Measurements from ENCODE around the gene LEAP2. TPM values are rescaled to one million over a fixed set of nuclear protein-coding genes. Genes with fewer than 3 reads are reported as not detected.

Gene LEAP2
- total RNA-seq, 2 experiments from 2014 or later = 0.30 to 0.31 TPM

GRCh38 chr5:132877938-132878337 is 4.5 kb downstream of the LEAP2 start:
- POLR2A ChIA-PET = interaction anchor here (1.7 kb wide), 1 partner anchor 86 kb away, joined by 4 read pairs; the partner anchor contains the start of gene AFF4
- Histone ChIP-seq H3K36me3 (ENCODE audit: insufficient read depth, low read length) (peaks cover 60% of the 10 kb centered on the region), H3K27ac (ENCODE audit: low read depth in 1 of 2, low read length in 2 of 2) (no peak overlapping the region), H3K9me3 (ENCODE audit: control insufficient read depth in 1 of 2, insufficient read depth in 1 of 2, low read length in 2 of 2) (no peaks in the 10 kb centered on the region), H3K27me3 (ENCODE audit: control insufficient read depth in 1 of 2, insufficient read depth in 2 of 2, low read length in 2 of 2) (no peaks in the 10 kb centered on the region), H3K4me1 (ENCODE audit: insufficient read depth, low read length) (no peaks in the 10 kb centered on the region), H3K4me3 (ENCODE audit: low read length) (no peak overlapping the region)
- intact Hi-C loops (cut with DNase I, micrococcal nuclease) = no loop called here
- no peak overlapping the region for H3K4me3 Mint-ChIP-seq
- no peaks in the 10 kb centered on the region for H3K27me3 Mint-ChIP-seq
- peak overlapping the region; percentile 20 for H3K27ac Mint-ChIP-seq
- no peak for TF ChIP-seq CTCF (IDR thresholded peaks at IDR 0.05)
- H3K4me1 Mint-ChIP-seq (ENCODE audit: low read depth) = no peaks in the 10 kb centered on the region
- CTCF ChIA-PET = no interaction called here
- no peaks in the 10 kb centered on the region for H3K9me3 Mint-ChIP-seq
- H3K36me3 Mint-ChIP-seq (ENCODE audit: low read depth) = peaks cover 65% of the 10 kb centered on the region
- ATAC-seq (ENCODE audit: poor library complexity) = no peak
- DNase-seq = no peak

- Histone ChIP-seq H3K36me3 (ENCODE audit: insufficient read depth, low read length) (peaks cover 82% of the 10 kb centered on the region), H3K27ac (ENCODE audit: low read depth in 1 of 2, low read length in 2 of 2) (no peak overlapping the region), H3K4me1 (ENCODE audit: insufficient read depth, low read length) (no peaks in the 10 kb centered on the region), H3K9me3 (ENCODE audit: control insufficient read depth in 1 of 2, insufficient read depth in 1 of 2, low read length in 2 of 2) (no peaks in the 10 kb centered on the region), H3K27me3 (ENCODE audit: control insufficient read depth in 1 of 2, insufficient read depth in 2 of 2, low read length in 2 of 2) (no peaks in the 10 kb centered on the region), H3K4me3 (ENCODE audit: low read length) (no peak overlapping the region)
- no peaks in the 10 kb centered on the region for H3K27me3 Mint-ChIP-seq
- intact Hi-C loops (cut with DNase I, micrococcal nuclease) = loop anchor here (1.0 to 5.0 kb wide), 3 partner anchors 51 to 496 kb away; partner anchors contain the start of gene SHROOM1 (in 2 of the 2)
- DNase-seq (peak in 5 of 14 experiments; percentile 7 to 73 (median 54)), ATAC-seq (ENCODE audit: poor library complexity) (peak; percentile 83)
- peak; percentile 48 for TF ChIP-seq CTCF (IDR thresholded peaks at IDR 0.05)
- H3K4me1 Mint-ChIP-seq (ENCODE audit: low read depth) = no peaks in the 10 kb centered on the region
- peak overlapping the region; percentile 0 for H3K27ac Mint-ChIP-seq
- H3K36me3 Mint-ChIP-seq (ENCODE audit: low read depth) = peaks cover 93% of the 10 kb centered on the region
- no peak overlapping the region for H3K4me3 Mint-ChIP-seq
- POLR2A ChIA-PET = interaction anchor here (1.0 kb wide), 1 partner anchor 22 kb away, joined by 3 read pairs; no protein-coding TSS in a partner anchor
- H3K9me3 Mint-ChIP-seq = no peaks in the 10 kb centered on the region
- CTCF ChIA-PET = interaction anchor here (0.8 to 2.1 kb wide), 6 partner anchors 9 to 65 kb away, joined by 3 to 13 read pairs (median 6); partner anchors contain the start of genes GDF9, SHROOM1 and UQCRQ
These were observed 9.9 kb downstream of the LEAP2 start for GRCh38 chr5:132883261-132883834.

- Histone ChIP-seq H3K27ac (ENCODE audit: low read depth in 1 of 2, low read length in 2 of 2) (no peak overlapping the region), H3K9me3 (ENCODE audit: control insufficient read depth in 1 of 2, insufficient read depth in 1 of 2, low read length in 2 of 2) (no peaks in the 10 kb centered on the region), H3K4me1 (ENCODE audit: insufficient read depth, low read length) (no peaks in the 10 kb centered on the region), H3K4me3 (ENCODE audit: low read length) (no peak overlapping the region), H3K36me3 (ENCODE audit: insufficient read depth, low read length) (peaks cover 81% of the 10 kb centered on the region), H3K27me3 (ENCODE audit: control insufficient read depth in 1 of 2, insufficient read depth in 2 of 2, low read length in 2 of 2) (no peaks in the 10 kb centered on the region)
- no peaks in the 10 kb centered on the region for H3K9me3 Mint-ChIP-seq
- no peak for TF ChIP-seq CTCF (IDR thresholded peaks at IDR 0.05)
- intact Hi-C loops (cut with DNase I, micrococcal nuclease) = loop anchor here (5.0 kb wide), 2 partner anchors 52 to 497 kb away; partner anchors contain the start of gene SHROOM1 (in 1 of the 2)
- H3K27ac Mint-ChIP-seq = no peak overlapping the region
- ChIA-PET CTCF (interaction anchor here (1.8 to 2.1 kb wide), 3 partner anchors 10 to 18 kb away, joined by 6 to 11 read pairs (median 6); partner anchors contain the start of genes GDF9 and UQCRQ), POLR2A (interaction anchor here (0.5 kb wide), 1 partner anchor 16 kb away, joined by 3 read pairs; no protein-coding TSS in a partner anchor)
- H3K4me3 Mint-ChIP-seq = no peak overlapping the region
- ATAC-seq (ENCODE audit: poor library complexity) (no peak), DNase-seq (no peak)
- no peaks in the 10 kb centered on the region for H3K4me1 Mint-ChIP-seq (ENCODE audit: low read depth)
- H3K36me3 Mint-ChIP-seq (ENCODE audit: low read depth) = peaks cover 90% of the 10 kb centered on the region
- H3K27me3 Mint-ChIP-seq = no peaks in the 10 kb centered on the region
These were observed 11.1 kb downstream of the LEAP2 start for GRCh38 chr5:132884548-132884947.
